A673 (cell line): ENCODE measurements around the gene SYT7.

ENCODE experiments used
- CTCF ChIP-seq: fragments of 300-800, 200-600 bp; sonication (generic); conservative IDR thresholded peaks from 2 replicates; pipeline ENCODE4 v1.5.1; 2017; ENCODE audit warnings: low read depth, mild to moderate bottlenecking, antibody characterized with exemption, low read length, moderate library complexity, mixed read lengths
- EZH2 ChIP-seq: fragments of 200-600 bp; sonication (generic); IDR thresholded peaks from 2 replicates; pipeline ENCODE4 v1.6.1; 2017; ENCODE audit warnings: borderline replicate concordance, low read depth, mild to moderate bottlenecking, mixed read lengths, antibody characterized with exemption, low read length; ENCODE audit not compliant: poor library complexity, severe bottlenecking

GRCh38 chr11:61512435-61512834 is 68.4 kb downstream of the SYT7 start:
- TF ChIP-seq CTCF (no peak), EZH2 (no peak)
